ENCODE results near the gene TCF25.

TCF25 gene

DNA sequence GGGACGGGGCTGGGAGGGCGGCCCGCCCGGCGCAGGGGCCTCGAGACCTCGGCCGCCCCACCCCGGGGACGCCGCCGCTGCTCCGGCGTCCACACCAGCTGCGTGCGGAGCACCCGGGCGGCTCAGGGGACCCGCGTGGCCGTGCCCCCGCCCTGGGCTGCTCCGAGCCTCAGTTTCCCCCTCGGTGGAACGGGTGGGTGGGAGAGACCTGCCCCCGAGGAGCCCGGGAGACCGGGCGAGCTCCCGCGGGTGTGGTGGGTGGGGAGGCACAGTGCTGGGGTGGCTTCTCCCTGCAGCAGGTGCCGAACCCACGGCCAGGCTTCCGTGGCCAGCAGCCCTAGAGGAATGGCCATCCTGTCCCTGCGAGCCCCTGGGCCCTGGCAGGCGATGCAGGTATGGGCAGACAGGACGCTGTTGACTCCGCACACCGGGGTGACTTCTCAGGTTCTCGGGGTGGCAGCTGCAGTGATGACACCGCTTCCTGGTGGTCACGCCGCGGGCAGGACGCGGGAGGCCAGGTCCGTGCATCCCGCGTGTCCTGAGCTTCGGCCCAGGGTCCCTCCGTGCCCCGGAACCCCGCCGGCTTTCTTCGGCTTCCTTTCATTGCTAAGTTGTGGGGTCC lies 75.8 kb downstream of the TCF25 start:
- H3K4me3 Mint-ChIP-seq: peak overlapping the region; percentile 87
- H3K9me3 Mint-ChIP-seq: no peaks in the 10 kb centered on the region
- peaks cover 19% of the 10 kb centered on the region for H3K4me1 Mint-ChIP-seq
- TF ChIP-seq, protein P1, sequence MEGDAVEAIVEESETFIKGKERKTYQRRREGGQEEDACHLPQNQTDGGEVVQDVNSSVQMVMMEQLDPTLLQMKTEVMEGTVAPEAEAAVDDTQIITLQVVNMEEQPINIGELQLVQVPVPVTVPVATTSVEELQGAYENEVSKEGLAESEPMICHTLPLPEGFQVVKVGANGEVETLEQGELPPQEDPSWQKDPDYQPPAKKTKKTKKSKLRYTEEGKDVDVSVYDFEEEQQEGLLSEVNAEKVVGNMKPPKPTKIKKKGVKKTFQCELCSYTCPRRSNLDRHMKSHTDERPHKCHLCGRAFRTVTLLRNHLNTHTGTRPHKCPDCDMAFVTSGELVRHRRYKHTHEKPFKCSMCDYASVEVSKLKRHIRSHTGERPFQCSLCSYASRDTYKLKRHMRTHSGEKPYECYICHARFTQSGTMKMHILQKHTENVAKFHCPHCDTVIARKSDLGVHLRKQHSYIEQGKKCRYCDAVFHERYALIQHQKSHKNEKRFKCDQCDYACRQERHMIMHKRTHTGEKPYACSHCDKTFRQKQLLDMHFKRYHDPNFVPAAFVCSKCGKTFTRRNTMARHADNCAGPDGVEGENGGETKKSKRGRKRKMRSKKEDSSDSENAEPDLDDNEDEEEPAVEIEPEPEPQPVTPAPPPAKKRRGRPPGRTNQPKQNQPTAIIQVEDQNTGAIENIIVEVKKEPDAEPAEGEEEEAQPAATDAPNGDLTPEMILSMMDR (IDR thresholded peaks at IDR 0.05): no peak
- H3K27me3 Mint-ChIP-seq (ENCODE audit: low read depth, poor library complexity): peaks cover 47% of the 10 kb centered on the region
- H3K36me3 Mint-ChIP-seq (ENCODE audit: low read depth): no peaks in the 10 kb centered on the region
- no peak for DNase-seq
- H3K27ac Mint-ChIP-seq: no peak overlapping the region

DNA sequence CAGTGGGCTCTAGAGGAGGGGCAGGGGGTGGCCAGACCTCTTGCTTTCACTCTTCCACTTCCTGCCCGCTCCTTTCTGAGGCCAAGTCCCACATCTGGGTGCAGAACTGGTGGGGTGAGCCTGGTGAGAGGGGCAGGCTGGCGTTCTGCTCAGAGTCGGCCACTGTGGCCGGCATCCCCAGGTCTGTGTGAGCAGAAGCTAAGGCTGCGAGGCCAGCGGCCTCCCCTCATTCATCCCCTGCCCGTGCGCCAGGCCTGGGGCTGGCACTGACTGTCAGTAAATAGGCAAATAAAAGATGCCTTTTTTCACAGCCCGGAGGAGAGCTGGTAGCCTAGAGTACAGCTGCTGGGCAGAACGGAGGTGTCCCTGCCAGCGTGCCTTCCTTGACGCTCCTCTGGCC lies 76.4 kb downstream of the TCF25 start:
- peak overlapping the region; percentile 87 for H3K4me3 Mint-ChIP-seq
- TF ChIP-seq, protein P1 (IDR thresholded peaks at IDR 0.05): no peak
- H3K27me3 Mint-ChIP-seq (ENCODE audit: low read depth, poor library complexity): peaks cover 42% of the 10 kb centered on the region
- no peaks in the 10 kb centered on the region for H3K9me3 Mint-ChIP-seq
- no peaks in the 10 kb centered on the region for H3K36me3 Mint-ChIP-seq (ENCODE audit: low read depth)
- DNase-seq: no peak
- H3K27ac Mint-ChIP-seq: no peak overlapping the region
- H3K4me1 Mint-ChIP-seq: peaks cover 19% of the 10 kb centered on the region

DNA sequence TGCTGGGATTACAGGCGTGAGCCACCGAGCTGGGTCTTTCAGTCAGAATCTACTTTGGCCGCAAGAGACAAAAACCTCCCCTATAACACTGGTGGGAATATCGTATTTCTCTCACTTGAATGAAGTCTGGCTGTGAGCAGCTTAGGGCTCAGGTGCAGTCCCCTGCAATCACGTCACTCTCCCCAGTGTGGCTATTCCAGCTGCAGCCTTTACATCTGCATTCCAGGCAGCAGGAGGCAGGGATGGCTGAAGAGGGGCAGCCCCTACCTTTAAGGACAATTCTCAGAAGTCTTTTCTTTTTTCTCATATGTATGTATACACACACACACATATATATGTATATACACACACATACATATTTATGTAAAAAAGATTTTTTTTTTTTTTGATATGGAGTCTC lies 78.1 kb downstream of the TCF25 start:
- TF ChIP-seq, protein P1 (IDR thresholded peaks at IDR 0.05): no peak
- H3K9me3 Mint-ChIP-seq: no peaks in the 10 kb centered on the region
- peak overlapping the region; percentile 40 for H3K4me3 Mint-ChIP-seq
- no peak overlapping the region for H3K27ac Mint-ChIP-seq
- peaks cover 19% of the 10 kb centered on the region for H3K4me1 Mint-ChIP-seq
- peaks cover 25% of the 10 kb centered on the region for H3K27me3 Mint-ChIP-seq (ENCODE audit: low read depth, poor library complexity)
- no peak for DNase-seq
- H3K36me3 Mint-ChIP-seq (ENCODE audit: low read depth): peaks cover 5% of the 10 kb centered on the region

DNA sequence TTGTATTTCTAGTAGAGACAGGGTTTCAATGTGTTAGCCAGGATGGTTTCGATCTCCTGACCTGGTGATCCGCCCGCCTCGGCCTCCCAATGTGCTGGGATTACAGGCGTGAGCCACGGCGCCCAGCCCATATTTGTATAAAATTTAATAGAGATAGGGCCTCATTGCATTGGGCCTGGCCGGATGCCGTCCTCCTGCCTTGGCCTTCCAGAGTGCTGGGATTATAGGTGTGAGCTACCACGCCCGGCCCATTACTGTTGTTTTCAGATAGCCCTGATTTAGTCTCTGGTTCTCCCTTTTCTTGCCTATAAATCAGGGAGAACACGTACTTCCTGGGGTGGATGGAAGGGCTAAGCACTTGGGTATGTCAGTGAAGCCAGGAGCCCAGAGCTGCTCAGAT lies 78.7 kb downstream of the TCF25 start:
- Mint-ChIP-seq H3K9me3 (no peaks in the 10 kb centered on the region), H3K27ac (no peak overlapping the region), H3K27me3 (ENCODE audit: low read depth, poor library complexity) (peaks cover 19% of the 10 kb centered on the region), H3K4me3 (no peak overlapping the region), H3K4me1 (peaks cover 19% of the 10 kb centered on the region), H3K36me3 (ENCODE audit: low read depth) (peaks cover 5% of the 10 kb centered on the region)
- TF ChIP-seq, protein P1 (IDR thresholded peaks at IDR 0.05): no peak
- no peak for DNase-seq

DNA sequence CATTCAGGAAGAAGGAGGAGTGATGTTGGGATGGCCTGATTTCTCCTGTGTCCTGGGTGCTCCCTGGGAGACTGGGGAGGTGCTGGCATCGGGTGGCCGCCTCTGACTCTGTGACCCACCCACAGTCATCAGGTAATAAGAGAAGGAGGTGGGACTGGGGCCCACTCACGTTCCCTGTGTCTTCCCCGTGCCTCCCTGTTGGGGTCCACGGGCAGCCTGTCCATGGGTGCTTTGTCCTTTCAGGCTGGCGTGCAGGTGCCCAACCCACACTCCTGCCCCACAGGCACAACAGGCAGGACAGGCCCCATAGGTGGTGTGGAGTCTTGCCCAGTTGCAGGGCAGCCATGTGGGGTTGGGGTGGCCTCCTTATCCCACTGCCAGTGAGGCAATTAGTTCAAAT lies 79.2 kb downstream of the TCF25 start:
- Mint-ChIP-seq H3K4me3 (no peak overlapping the region), H3K36me3 (ENCODE audit: low read depth) (peaks cover 5% of the 10 kb centered on the region), H3K27me3 (ENCODE audit: low read depth, poor library complexity) (peaks cover 14% of the 10 kb centered on the region), H3K27ac (no peak overlapping the region), H3K4me1 (peaks cover 18% of the 10 kb centered on the region), H3K9me3 (no peaks in the 10 kb centered on the region)
- TF ChIP-seq, protein P1 (IDR thresholded peaks at IDR 0.05): no peak
- DNase-seq: no peak

DNA sequence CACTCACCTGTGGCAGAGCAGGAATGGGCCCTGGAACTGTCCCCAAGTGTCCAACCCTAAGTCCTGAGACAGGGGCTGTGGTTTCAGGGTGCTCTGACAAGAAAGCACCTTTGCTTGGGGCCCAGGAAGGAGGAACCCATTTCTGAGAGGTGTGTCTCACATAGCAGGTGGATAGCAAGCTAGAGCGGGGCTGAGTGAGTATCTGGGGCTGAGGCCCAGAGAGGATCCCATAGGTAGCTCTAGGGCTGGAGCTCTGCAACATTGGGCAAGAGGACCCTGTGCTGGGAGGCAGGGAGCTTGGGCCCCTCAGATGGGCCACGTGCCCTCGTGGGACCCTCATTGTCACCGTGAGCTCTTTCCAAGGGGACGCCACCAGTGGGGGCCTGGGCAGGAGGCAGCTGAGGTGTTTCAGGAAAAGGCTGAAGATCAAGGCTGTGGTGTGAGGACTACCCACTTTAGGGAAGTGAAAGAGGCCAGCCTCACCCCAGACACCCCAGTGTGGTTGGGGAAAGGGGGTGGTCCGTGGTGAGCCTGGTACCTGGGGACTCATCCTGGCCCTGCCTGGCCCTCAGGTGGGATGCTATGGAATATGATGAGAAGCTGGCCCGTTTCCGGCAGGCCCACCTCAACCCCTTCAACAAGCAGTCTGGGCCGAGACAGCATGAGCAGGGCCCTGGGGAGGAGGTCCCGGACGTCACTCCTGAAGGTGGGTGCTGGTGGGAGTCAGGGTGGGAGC lies 80.4 kb downstream of the TCF25 start:
- Mint-ChIP-seq H3K4me3 (no peak overlapping the region), H3K27ac (no peak overlapping the region), H3K9me3 (no peaks in the 10 kb centered on the region), H3K36me3 (ENCODE audit: low read depth) (peaks cover 16% of the 10 kb centered on the region), H3K27me3 (ENCODE audit: low read depth, poor library complexity) (peaks cover 4% of the 10 kb centered on the region), H3K4me1 (peaks cover 22% of the 10 kb centered on the region)
- no peak for DNase-seq
- TF ChIP-seq, protein P1 (IDR thresholded peaks at IDR 0.05): no peak

Measured in nephron progenitor cell (in vitro differentiated cells).